Stimulated activated CD4-positive, alpha-beta T cell treated with anti-CD3 and anti-CD28 coated beads, Interleukin-1b, Interleukin-23, amount 100 ng/mL, for 48 hours (primary cell): ENCODE measurements around the gene TTC3.

Experiments used
- DNase-seq: peaks from one replicate; pipeline ENCODE4 v3.0.0-alpha.2; 2020

TTC3 gene

DNA sequence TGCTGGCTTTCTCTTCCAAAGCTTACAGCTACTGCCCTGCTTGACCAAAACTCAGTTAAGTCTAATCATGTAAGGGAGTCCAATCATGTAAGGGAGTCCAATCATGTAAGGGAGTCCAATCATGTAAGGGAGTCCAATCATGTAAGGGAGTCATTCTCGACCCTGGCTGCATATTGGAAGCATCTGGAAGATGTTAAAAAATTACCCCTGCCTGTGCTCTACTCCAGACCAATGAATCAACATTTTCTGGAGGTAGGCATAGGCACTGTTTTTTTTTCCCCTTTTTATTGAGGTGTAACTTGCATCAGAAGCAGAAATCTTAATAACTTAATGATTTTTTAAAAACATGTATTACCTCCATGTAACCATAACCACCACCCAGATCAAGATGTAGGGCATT, 9.6 kb upstream of the TTC3 start:
- DNase-seq = no peak

- DNase-seq = no peak
Observed at GRCh38 chr21:37064841-37065240, 8.2 kb upstream of the TTC3 start.

- no peak for DNase-seq
Observed at GRCh38 chr21:37065561-37066177, 7.4 kb upstream of the TTC3 start.

DNA sequence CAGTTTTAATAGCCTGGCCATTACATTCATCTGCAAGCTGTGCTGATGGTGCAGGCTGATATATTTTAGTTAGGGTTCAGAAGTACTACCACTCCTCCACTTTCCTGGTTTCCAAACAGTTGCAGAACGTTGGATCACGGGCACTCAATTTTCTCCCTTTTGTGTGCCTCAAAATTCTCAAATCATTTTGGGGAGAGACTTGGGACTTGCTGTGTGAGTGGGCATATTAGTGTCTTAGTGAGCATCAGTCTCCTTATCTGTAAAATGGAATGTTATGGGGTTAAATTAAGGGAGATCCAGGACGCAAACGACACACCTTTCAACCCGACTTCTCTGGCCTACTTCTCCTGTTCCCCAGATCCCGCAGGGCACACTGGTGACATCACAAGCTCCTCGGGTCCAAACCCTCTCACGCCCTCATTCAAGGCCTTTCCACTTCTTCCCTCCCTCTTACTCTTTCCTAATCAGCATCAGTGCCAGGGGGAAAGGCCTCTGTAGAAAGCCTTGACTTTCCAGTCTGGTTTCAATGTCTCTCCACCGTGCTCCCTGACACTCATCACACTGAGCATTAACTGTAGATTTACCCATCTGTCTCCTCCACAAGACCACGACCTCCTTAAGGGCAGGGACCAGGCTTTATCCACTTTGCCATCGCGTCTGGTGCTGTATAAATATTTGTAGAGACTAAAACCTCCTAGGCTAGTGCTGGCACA, 1.3 kb upstream of the TTC3 start:
- no peak for DNase-seq

DNA sequence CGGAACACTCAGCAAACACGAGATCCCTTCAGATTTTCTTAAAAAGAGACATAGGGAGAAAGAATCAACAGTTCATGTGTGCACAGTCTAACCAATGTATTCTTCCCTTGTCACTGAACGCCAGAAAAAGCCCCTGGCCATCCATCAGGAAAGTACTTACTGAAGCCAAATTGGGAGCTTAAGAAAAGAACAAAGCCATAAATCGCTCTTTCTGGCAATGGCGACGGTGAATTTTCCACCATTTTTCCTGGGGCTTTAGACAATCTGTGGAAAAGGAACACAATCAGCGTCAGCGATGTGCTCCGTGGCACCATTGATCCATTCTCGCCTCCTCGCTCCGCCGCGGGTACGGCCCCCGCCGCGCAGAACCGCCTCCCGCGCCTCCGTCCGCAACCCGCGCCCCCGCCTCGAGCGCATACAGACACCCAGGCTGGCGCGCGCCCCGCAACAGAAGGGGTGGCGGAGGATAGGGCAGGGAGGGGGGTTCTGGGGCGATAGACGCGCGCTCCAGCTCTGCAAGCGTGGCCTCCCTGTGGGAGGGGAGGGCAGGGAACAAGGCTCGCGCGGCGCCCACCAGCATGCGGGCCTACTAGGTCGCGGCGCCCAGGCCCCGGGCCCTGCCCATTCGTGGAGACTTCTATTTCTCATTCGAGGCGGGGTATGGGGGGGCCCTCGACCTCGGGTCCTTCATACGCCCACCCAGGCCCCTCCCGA, 623 bp upstream of the TTC3 start:
- DNase-seq = peak; percentile 70

DNA sequence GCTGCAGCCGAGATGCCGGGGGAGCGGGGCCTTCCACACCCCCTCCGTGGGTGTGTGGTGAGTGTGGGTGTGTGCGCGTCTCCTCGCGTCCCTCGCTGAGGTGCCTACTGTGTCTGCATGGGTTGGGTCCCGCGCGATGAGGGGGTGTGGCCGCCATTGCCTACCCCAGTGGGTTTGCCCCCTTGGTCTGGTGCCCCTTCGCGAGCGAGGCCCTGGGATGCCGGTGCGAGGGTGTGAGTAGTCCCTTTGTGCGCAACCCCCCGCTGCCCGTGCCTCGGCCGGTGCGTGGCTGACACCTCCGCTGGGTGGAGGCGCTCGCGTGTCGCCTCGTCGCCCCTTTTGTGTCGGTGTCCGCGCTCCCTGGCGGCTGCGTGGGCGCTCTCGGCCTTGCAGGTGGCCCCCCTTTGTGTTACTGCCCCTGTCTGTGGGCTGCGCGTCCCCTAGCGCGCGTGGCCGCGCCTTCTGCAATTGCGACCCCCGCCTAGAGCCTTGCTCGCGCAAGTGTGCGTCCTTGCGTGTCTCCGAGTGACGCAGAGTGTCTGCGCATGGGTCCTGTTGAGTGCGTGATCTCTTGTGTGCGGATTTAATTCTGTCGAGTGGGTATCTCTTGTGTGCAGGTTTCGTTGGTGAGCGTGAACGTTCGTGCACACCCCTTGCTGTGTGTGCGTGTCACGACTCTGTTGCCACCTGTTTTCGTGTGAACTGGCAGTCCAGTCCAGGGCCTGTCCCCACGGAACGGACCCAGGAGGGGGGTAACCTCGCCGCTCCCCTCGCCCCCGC, 553 bp downstream of the TTC3 start:
- DNase-seq = peak; percentile 49

DNA sequence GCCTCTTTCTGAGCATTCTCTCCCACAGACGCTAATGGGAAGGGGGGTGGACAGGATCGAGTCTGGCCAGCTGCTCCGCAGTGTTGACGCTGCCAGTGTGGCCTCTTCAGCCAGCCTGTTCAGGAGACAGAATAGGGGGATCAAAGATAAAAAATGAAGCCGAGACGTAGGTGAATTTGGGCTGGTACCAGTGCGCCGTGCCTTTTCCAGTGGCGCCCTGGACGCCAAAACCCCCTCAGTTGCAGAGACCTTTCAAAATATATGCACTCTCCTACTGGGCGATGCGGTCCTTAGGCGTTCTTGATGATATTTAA, 1.1 kb downstream of the TTC3 start:
- no peak for DNase-seq

GRCh38 chr21:37074546-37074945, 1.5 kb downstream of the TTC3 start:
- DNase-seq = no peak

- DNase-seq = no peak
Observed at GRCh38 chr21:37075214-37075770, 2.2 kb downstream of the TTC3 start.

DNA sequence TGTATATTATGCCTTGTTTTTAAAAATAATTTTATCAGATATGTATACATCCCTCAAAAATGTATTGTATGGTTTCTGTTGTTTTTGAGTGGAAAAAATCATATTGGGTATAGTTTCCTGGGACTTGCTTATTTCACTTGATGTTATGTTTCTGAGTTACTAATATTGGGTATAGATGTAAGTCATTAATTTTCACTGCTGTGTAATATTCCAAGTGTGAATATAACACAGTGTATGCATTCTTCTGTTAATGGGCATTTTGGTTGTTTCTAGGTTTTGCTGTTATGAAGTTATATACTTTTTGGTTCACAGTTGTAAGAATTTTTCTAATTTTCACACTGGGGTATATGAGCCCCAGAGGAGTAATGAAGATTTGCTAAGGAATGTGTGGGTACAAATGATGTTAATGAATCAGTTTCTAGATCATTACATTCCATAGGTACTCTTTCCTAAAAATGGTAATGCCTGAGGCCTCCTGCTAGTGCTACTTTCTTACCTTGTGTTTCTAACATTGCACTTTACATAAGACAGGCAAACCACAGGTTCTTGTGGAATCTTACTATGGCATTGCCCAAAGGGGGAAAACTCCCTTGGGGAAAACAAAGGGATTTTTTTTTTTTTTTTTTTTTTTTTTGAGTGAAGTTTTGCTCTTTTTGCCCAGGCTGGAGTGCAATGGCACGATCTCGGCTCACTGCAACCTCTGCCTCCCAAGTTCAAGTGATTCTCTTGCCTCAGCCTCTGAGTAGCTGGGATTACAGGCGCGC, 3.2 kb downstream of the TTC3 start:
- no peak for DNase-seq

DNA sequence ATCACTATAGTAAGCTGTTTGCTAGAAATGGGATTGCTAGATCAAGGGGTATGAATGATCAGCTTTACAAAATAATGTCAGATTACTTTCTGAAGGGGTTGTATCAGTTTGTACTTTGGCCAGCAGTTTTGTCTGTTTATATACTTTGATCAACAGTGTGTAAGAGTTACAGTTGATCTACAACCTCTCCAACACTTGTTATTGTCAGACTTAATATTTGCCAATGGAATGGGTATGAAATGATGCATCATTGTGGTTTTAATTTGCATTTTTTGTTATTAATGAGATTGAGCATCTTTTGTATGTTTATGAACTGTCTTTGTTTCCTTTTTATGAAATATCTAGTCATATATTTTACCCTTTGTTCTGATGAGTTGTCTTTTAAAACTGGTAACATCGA, 4.3 kb downstream of the TTC3 start:
- no peak for DNase-seq

DNA sequence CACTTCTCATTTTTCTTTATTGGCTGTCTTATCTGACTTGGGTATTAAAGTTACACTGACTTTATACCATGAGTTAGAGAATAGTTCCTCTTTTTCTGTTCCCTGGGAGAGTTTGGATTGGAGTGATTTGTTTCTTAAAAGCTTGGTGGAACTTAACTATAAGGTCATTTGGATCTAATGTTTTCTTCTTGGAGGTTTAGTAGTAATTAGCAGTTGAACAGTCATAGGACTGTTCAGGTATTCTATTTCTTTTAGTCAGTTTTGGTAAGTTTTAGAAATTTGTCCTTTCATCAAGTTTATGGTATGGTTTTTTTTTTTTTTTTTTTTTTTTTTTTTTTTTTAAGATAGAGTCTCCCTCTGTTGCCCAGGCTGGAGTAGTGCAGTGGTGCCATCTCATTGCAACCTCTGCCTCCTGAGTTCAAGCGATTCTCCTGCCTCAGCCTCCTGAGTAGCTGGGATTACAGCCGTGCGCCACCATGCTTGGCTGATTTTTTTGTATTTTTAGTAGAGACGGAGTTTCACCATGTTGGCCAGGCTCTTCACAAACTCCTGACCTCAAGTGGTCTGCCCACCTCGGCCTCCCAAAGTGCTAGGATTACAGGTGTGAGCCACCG, 6.3 kb downstream of the TTC3 start:
- DNase-seq = no peak

DNA sequence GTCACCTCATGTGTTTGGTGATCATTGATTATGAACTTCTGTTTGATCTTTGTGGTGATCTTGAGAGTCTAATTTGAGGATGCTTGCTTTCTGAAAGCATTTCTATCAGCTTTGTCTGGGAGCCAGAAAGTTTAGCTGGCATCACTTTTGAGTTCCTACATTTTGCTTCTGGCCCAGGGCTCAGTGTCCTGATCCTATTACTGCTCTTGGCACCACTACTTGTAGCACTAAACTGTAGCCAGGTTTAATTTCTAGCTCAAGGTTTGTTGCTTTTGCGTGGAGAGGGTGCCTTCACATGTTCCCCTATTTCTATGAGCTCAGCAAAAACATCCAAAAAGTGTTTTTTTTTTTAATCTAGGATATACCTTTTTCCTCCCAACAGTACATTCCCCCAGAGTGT, 9.3 kb downstream of the TTC3 start:
- DNase-seq = no peak

DNA sequence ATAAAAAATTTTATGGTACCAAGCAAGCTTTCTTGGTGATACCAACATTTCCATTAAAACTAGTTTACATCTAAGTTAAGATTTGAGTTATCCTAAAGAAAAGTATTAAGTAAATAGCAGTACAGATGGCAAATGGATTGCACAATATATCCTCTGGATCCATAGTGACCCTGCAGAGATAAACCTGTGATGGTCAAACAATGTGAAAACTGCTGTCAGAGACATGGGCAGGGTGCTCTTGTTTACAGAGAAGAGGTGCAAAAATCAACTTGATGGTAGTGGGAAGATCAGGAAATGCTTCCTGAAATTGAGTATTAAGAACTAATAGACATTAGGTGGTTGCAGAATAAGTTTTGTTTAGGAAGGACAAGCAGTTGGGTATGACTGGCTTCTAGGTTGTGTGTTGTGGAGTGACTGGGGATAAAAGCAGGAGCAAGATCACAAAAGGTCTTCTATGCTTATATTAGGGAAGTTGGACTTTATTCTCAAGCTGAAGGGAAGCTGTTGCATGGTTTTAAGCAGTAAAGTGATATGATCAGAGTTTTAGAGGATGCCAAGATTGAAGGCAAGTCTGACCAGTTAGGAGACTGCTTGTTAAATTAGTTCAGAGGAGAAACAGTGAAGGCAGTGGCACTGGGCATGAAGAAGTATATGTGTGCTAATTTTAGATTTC, 9.9 kb downstream of the TTC3 start:
- no peak for DNase-seq

DNA sequence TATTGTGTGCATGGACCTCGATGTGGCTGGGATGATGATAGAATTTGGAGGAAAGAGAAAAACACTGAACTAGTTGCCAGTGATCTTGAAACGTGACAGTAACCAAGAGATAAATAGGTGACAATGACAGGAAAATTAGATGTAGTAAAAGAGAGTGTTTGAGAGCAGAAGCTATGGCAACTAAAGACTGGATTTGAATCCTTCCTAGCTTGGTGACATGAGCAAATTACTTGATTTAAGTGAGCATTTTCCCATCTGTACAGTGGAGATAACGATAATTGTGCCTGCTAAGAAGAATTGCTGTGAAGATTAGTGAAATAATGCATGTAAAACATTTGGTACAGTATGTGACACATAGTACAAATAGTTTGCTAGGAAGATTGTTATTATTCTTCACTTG, 12.7 kb downstream of the TTC3 start:
- no peak for DNase-seq

DNA sequence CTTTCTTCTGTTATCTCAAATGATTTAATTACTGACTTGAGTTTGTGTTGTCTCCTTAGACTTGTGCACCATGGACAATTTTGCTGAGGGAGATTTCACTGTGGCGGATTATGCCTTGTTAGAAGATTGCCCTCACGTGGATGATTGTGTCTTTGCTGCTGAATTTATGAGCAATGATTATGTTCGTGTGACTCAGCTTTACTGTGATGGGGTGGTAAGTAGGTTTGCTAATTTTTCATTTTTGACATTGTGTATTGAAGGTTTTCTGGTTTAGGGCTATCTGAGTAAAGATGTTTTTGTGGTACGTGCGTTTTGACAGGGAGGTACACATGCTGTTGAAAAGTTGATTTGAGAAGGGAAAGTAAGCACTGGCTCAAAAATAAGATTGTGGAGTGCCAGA, 14.1 kb downstream of the TTC3 start:
- DNase-seq = no peak

DNA sequence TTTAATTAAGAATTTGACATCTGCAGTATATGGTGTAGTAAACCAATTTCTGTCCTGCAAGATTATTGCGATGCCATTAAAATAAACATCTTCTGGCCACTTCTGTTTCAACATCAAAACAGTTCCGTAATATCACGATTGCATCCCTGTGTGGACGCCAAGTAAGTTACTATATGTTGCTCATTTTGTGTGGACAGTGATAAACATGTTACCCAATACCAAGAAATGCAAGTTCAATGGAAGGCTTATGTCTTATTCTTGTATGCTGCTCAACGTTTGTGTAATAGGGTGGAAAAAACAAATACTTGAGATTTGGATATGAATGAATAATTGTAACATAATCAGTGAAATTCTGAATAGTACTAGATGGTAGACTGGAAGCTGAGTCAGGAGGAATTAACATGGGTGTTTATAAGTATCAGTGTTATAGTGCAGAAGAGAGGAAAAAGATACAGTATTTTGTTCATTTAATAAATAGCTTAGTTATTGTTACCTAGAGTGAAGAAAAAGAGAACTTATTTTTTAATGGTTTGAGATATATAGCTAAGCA, 15.2 kb downstream of the TTC3 start:
- no peak for DNase-seq

DNA sequence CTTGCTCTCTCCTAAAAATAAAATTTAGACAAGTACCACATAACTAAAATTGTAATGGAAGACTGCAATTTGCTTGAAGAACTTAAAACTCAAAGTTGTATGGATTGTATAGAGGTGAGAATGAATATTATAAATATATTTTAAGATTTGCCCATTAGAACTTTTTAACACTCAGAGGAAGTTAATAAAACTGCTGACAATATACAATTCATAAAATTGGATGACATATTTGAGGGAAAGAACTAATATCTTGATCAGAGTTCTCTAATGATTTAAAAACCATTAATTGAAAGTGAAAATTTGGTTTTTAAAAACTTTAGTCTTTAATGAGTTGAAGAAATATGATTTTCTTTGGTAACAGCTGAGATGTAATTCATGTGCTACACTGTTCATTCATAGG, 20.9 kb downstream of the TTC3 start:
- DNase-seq = no peak

DNA sequence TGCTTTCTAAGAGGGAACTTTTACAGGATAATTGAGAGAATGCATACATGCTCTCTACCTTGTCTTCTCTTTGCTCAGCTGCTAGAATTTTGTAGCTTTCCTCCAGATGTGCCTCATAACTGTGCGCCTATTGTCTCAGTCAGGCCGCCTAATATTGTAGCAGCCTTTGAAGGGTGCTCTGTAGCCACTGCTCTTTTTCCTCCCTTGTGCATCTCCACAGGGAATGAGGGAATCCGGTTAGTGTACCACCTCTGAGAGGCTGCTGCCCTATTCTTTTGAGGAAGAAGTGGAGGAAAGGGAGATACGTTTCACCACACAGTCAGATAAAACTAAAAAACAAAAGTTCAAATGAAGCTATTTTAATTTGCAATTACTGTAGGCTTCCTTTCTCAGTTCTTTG, 22.8 kb downstream of the TTC3 start:
- DNase-seq = no peak

DNA sequence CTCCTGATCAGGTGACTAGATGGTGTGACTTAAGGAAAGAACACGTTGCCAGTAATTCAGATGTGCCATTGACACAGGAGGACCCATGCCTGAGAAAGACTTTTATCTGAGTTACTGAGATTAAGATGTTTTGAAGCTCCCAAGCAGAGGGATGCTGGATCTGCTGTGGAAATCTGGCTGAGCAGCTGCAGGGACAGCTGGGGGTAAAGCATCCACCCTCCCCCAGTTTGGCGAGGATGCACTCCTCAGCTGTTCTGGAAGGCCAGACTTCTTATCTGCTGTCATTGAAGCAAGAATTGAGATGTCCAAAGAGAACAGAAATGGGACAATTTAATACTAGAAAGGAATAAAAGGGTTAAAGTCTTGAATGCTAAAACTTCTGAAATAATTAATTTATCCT, 25.7 kb downstream of the TTC3 start:
- DNase-seq = no peak

DNA sequence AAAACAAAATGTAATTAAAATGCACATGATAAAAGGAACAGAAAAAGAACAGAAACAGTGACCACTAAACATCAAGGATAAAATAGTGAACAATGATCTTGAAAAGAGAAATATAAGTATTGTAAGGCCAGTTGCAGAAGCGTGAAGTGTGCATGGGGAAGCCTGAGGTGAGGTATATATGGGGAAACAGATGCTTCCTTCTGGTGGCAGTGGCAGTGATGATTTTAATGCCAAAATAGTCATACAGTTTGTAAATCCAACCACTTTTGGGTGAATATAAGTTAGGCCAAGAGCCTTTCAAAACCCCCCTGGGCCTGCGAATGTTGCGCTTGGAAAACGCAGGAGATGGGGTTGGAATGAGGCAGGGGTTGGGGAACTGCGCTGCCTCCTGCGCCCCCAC, 27.3 kb downstream of the TTC3 start:
- no peak for DNase-seq
